ENCODE results near the gene UPK1A. TPM values are rescaled to one million over a fixed set of nuclear protein-coding genes. Genes with fewer than 3 reads are reported as not detected.
A peak's percentile ranks its signal among the peaks of the same experiment; 100 is the strongest.

Gene UPK1A
- total and polyA plus RNA-seq, 9 of the 15 experiments (the other 6 are each of a cell fraction or from before 2014, with no cell fraction given) = 0.06 to 0.13 TPM; not detected in 7

- TF ChIP-seq E2F8 (IDR thresholded peaks at IDR 0.05; ENCODE audit: low read depth, partially characterized antibody) = no peak
- no peak for TF ChIP-seq EHMT2 (IDR thresholded peaks at IDR 0.05)
- TF ChIP-seq CAMTA2 (CRISPR knock-in tag; conservative IDR thresholded peaks at IDR 0.05) = no peak
- TF ChIP-seq, protein P1, sequence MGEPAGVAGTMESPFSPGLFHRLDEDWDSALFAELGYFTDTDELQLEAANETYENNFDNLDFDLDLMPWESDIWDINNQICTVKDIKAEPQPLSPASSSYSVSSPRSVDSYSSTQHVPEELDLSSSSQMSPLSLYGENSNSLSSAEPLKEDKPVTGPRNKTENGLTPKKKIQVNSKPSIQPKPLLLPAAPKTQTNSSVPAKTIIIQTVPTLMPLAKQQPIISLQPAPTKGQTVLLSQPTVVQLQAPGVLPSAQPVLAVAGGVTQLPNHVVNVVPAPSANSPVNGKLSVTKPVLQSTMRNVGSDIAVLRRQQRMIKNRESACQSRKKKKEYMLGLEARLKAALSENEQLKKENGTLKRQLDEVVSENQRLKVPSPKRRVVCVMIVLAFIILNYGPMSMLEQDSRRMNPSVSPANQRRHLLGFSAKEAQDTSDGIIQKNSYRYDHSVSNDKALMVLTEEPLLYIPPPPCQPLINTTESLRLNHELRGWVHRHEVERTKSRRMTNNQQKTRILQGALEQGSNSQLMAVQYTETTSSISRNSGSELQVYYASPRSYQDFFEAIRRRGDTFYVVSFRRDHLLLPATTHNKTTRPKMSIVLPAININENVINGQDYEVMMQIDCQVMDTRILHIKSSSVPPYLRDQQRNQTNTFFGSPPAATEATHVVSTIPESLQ (CRISPR knock-in tag; IDR thresholded peaks at IDR 0.05) = no peak
- TF ChIP-seq NRF1 (conservative IDR thresholded peaks at IDR 0.05 in 1 of 2, IDR thresholded peaks at IDR 0.05 in 1 of 2) = peak; percentile 39 to 56; a peak in 3 of 4 replicates
- TF ChIP-seq ZNF79 (CRISPR knock-in tag; IDR thresholded peaks at IDR 0.05; ENCODE audit: low read depth) = no peak
- TF ChIP-seq ATF7 (IDR thresholded peaks at IDR 0.05) = peak; percentile 38; the same call in 1 of the 2 replicates
- TF ChIP-seq ZBTB1 (CRISPR knock-in tag; IDR thresholded peaks at IDR 0.05; ENCODE audit: borderline replicate concordance, low read depth) = no peak
- no peak for TF ChIP-seq PHTF2 (CRISPR knock-in tag; IDR thresholded peaks at IDR 0.05)
- no peak for TF ChIP-seq GTF2E2 (tag; IDR thresholded peaks at IDR 0.05)
- peak; percentile 80; the same call in 1 of the 2 replicates for TF ChIP-seq NCOA1 (IDR thresholded peaks at IDR 0.05; ENCODE audit: low read depth)
- no peak for TF ChIP-seq NR3C1 (CRISPR knock-in tag; IDR thresholded peaks at IDR 0.05)
- no peak for TF ChIP-seq TAF15 (IDR thresholded peaks at IDR 0.05; ENCODE audit: low read depth, low read length)
- no peak for TF ChIP-seq RNF219 (CRISPR knock-in tag; IDR thresholded peaks at IDR 0.05)
- TF ChIP-seq ZNF830 (CRISPR knock-in tag; IDR thresholded peaks at IDR 0.05) = no peak
- TF ChIP-seq, protein P2, sequence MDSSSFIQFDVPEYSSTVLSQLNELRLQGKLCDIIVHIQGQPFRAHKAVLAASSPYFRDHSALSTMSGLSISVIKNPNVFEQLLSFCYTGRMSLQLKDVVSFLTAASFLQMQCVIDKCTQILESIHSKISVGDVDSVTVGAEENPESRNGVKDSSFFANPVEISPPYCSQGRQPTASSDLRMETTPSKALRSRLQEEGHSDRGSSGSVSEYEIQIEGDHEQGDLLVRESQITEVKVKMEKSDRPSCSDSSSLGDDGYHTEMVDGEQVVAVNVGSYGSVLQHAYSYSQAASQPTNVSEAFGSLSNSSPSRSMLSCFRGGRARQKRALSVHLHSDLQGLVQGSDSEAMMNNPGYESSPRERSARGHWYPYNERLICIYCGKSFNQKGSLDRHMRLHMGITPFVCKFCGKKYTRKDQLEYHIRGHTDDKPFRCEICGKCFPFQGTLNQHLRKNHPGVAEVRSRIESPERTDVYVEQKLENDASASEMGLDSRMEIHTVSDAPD (CRISPR knock-in tag; IDR thresholded peaks at IDR 0.05) = no peak
- no peak for TF ChIP-seq NR2F6 (CRISPR knock-in tag; IDR thresholded peaks at IDR 0.05)
- TF ChIP-seq CCAR2 (IDR thresholded peaks at IDR 0.05; ENCODE audit: low read depth, low read length) = no peak
- TF ChIP-seq XRCC4 (IDR thresholded peaks at IDR 0.05; ENCODE audit: extremely low read depth, insufficient read depth, insufficient read length) = no peak
Measured at GRCh38 chr19:35671818-35672217, 5.5 kb downstream of the UPK1A start (continued).

Measured in K562 (cell line).